ENCODE measurements around the gene ADRM1. TPM values are rescaled to one million over a fixed set of nuclear protein-coding genes. Genes with fewer than 3 reads are reported as not detected.

The ADRM1 gene
- total RNA-seq, 1 donor from 2014 or later: 193 TPM

DNA sequence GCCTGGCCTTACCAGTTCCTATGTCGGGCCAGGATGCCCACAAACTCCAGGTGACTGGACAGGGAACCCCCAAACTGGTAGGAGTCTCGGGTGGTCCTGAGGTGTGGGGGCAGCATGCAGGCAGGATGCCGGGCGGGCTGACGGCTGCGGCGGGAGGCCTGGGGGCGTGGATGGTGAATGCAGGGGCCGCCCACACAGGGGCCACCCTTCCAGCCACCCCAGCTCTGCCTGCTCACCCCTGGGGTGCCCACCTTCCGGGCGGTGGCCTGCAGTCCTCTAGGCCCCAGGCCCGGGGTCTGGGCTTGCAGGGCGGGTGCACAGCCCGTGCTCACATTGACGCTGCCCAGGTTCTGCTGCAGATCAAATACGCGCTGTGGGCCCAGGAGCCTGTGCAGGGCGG is 8.4 kb downstream of the ADRM1 start:
- no peak for DNase-seq (ENCODE audit: low read depth)
- no peaks in the 10 kb centered on the region for H3K27me3 ChIP-seq (ENCODE audit: control insufficient read depth, insufficient read depth, low read length)
- H3K36me3 ChIP-seq (ENCODE audit: control insufficient read depth, insufficient read depth, low read length): peaks cover 8% of the 10 kb centered on the region
- TF ChIP-seq, protein P1, sequence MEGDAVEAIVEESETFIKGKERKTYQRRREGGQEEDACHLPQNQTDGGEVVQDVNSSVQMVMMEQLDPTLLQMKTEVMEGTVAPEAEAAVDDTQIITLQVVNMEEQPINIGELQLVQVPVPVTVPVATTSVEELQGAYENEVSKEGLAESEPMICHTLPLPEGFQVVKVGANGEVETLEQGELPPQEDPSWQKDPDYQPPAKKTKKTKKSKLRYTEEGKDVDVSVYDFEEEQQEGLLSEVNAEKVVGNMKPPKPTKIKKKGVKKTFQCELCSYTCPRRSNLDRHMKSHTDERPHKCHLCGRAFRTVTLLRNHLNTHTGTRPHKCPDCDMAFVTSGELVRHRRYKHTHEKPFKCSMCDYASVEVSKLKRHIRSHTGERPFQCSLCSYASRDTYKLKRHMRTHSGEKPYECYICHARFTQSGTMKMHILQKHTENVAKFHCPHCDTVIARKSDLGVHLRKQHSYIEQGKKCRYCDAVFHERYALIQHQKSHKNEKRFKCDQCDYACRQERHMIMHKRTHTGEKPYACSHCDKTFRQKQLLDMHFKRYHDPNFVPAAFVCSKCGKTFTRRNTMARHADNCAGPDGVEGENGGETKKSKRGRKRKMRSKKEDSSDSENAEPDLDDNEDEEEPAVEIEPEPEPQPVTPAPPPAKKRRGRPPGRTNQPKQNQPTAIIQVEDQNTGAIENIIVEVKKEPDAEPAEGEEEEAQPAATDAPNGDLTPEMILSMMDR (IDR thresholded peaks at IDR 0.05; ENCODE audit: insufficient read depth, low read length, poor library complexity, severe bottlenecking): no peak
- H3K4me3 ChIP-seq (ENCODE audit: low read depth, low read length): no peak overlapping the region

DNA sequence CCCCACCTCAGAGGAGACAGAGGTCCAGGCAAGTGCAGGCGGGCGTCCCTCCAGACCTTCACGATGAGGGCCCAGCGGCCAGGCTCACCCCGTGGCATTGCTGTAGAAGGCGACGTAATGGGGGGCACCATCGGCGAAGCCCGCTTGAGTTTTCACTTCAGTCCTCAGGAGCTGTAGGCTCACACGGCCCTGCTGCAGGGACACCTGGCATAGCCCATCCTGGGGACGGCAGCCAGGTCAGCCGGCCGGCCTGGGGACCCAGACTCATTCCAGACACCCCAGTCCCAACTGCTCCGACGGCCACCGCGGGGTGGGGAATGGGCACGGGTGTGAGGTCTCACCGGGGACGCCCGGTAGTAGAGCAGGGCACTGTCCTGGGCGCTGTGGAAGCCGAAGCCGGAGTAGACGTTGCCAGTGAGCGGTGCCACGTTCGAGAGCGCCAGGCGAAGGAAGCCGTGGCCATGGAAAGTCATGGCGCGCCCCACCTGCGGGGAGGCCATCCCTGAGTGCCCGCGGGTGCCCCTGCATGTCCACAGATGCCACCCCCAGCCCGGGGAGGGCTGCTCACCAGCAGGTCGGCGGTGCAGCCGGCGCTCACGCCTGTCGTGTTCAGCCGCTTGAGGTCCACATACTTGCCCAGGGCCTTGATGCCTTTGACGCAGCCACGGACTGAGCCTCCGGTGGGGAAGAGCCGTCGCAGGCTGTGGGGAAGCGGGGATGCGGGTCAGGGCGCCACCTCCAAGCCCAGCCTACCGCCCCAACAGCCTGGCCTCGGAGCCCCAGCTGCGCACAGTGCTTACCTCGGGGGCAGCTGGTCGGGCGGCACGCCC is 9.2 kb downstream of the ADRM1 start:
- DNase-seq (ENCODE audit: low read depth): no peak
- Histone ChIP-seq H3K27me3 (ENCODE audit: control insufficient read depth, insufficient read depth, low read length) (no peaks in the 10 kb centered on the region), H3K36me3 (ENCODE audit: control insufficient read depth, insufficient read depth, low read length) (peaks cover 8% of the 10 kb centered on the region), H3K4me3 (ENCODE audit: low read depth, low read length) (no peak overlapping the region)
- TF ChIP-seq, protein P1 (IDR thresholded peaks at IDR 0.05; ENCODE audit: insufficient read depth, low read length, poor library complexity, severe bottlenecking): no peak

DNA sequence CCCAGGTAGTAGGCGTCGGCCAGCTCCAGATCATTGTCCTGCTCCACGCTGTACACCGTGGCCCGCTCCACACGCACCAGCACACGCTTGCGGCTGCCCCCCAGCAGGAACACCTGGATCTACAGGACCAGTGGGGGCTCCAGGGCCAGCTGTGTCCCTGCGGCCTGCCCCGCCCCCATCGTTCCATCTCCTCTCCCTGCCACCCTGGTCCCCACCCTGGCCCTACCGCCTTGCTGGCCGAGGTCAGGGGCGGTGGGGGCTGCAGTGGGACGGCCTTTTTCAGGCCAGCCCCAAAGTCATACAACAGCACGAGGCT is 9.8 kb downstream of the ADRM1 start:
- peaks cover 8% of the 10 kb centered on the region for H3K36me3 ChIP-seq (ENCODE audit: control insufficient read depth, insufficient read depth, low read length)
- TF ChIP-seq, protein P1 (IDR thresholded peaks at IDR 0.05; ENCODE audit: insufficient read depth, low read length, poor library complexity, severe bottlenecking): no peak
- no peak overlapping the region for H3K4me3 ChIP-seq (ENCODE audit: low read depth, low read length)
- no peak for DNase-seq (ENCODE audit: low read depth)
- H3K27me3 ChIP-seq (ENCODE audit: control insufficient read depth, insufficient read depth, low read length): no peaks in the 10 kb centered on the region

DNA sequence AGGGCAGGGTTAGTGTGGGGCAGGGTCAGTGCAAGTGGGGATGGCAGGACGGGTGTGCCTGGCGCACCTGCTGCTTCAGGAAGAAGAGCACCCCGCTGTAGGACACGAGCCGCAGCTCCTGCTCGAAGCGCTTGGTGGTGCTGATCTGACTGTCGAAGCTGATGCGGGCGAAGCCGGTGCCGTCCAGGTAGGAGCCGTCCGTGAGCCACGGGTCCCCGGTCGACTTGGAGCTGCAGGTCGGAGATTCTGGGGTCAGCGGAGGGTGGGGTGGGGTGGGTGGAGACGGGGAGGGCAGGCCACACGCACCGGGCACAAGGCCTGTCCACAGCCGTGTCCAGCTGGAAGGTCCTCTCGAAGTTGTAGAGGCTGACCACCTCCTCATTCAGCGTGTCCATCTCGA is 10.2 kb downstream of the ADRM1 start:
- no peaks in the 10 kb centered on the region for H3K27me3 ChIP-seq (ENCODE audit: control insufficient read depth, insufficient read depth, low read length)
- peaks cover 6% of the 10 kb centered on the region for H3K36me3 ChIP-seq (ENCODE audit: control insufficient read depth, insufficient read depth, low read length)
- H3K4me3 ChIP-seq (ENCODE audit: low read depth, low read length): no peak overlapping the region
- TF ChIP-seq, protein P1 (IDR thresholded peaks at IDR 0.05; ENCODE audit: insufficient read depth, low read length, poor library complexity, severe bottlenecking): no peak
- no peak for DNase-seq (ENCODE audit: low read depth)

DNA sequence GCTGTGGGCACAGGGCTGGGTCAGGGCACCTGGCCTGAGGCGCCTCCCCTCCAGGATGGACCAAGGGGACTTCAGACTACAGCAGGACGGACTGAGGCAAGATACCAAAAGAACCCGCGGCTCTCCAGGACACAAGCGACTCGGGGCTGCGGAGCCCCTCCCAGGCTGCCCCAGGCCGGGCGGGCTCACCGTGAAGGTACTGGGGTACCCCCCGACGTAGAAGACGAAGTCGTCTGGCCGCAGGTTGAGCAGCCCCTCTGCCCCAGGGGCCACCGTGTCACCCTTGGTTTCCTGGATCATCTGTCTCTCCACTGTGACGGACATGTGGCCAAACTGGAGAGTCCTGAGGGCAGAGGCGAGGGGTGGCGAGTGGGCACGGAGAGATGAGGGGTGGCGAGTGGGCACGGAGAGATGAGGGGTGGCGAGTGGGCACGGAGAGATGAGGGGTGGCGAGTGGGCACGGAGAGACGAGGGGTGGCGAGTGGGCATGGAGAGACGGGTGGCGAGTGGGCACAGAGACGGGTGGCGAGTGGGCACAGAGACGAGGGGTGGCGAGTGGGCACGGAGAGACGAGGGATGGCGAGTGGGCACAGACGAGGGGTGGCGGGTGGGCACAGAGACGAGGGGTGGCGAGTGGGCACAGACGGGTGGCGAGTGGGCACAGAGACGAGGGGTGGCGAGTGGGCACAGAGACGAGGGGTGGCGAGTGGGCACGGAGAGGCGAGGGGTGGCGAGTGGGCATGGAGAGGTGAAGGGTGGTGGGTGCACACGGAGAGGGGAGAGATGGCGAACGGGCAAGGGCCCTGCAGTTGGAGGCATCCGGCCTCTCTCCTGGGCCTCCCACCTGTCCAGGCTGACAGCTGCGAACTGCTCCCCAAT is 10.9 kb downstream of the ADRM1 start:
- Histone ChIP-seq H3K36me3 (ENCODE audit: control insufficient read depth, insufficient read depth, low read length) (peaks cover 6% of the 10 kb centered on the region), H3K4me3 (ENCODE audit: low read depth, low read length) (no peak overlapping the region), H3K27me3 (ENCODE audit: control insufficient read depth, insufficient read depth, low read length) (no peaks in the 10 kb centered on the region)
- TF ChIP-seq, protein P1 (IDR thresholded peaks at IDR 0.05; ENCODE audit: insufficient read depth, low read length, poor library complexity, severe bottlenecking): no peak
- DNase-seq (ENCODE audit: low read depth): no peak
